ENCODE results near the gene CCDC177. TPM values are rescaled to one million over a fixed set of nuclear protein-coding genes. Genes with fewer than 3 reads are reported as not detected.

CCDC177 gene
- total RNA-seq, 3 donors from 2014 or later (not counting 1 experiment from before 2014, with no cell fraction given): not detected

DNA sequence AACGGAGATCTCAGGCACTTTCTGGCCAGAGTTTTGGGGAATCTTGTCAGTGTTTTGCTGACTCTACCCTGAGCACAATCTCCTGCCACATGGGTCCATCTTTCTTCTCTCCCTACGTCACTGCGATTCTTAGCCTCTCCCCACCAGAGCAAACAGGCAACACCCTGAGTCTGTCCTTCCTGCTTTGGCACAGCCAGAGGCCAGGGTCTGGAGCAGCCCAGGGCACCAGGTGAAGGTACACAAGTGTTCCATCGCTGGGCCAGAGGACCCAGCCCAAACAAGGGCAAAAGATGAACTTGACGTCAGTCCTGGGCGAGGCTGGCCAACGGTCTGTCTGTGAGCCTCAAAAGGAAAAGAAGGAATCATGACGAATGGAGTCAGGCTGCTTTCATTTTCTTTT is 12.7 kb upstream of the CCDC177 start:
- H3K36me3 ChIP-seq (ENCODE audit: control insufficient read depth, insufficient read depth, low read length): no peaks in the 10 kb centered on the region
- ATAC-seq: no peak
- no peaks in the 10 kb centered on the region for H3K27me3 ChIP-seq (ENCODE audit: control insufficient read depth, insufficient read depth, low read length)
- Mint-ChIP-seq H3K27ac (no peak overlapping the region), H3K4me1 (peaks cover 5 to 6% of the 10 kb centered on the region in 2 donors), H3K36me3 (no peaks in the 10 kb centered on the region), H3K9me3 (no peaks in the 10 kb centered on the region), H3K4me3 (no peak overlapping the region), H3K27me3 (ENCODE audit: low read depth in 2 of 2) (no peaks in the 10 kb centered on the region)
- intact Hi-C loops (cut with micrococcal nuclease): loop anchor here (10.0 kb wide), 1 partner anchor 437 kb away; no protein-coding TSS in a partner anchor
- WGBS (ENCODE audit: insufficient coverage): 72% methylated on average over 8 of the region's 8 CpGs
- H3K4me1 ChIP-seq (ENCODE audit: control insufficient read depth, insufficient read depth, low read length): no peaks in the 10 kb centered on the region
- no peak overlapping the region for H3K27ac ChIP-seq (ENCODE audit: low read length)
- DNase-seq: no peak
- no peak overlapping the region for H3K4me3 ChIP-seq (ENCODE audit: low read length)
- TF ChIP-seq, protein P1, sequence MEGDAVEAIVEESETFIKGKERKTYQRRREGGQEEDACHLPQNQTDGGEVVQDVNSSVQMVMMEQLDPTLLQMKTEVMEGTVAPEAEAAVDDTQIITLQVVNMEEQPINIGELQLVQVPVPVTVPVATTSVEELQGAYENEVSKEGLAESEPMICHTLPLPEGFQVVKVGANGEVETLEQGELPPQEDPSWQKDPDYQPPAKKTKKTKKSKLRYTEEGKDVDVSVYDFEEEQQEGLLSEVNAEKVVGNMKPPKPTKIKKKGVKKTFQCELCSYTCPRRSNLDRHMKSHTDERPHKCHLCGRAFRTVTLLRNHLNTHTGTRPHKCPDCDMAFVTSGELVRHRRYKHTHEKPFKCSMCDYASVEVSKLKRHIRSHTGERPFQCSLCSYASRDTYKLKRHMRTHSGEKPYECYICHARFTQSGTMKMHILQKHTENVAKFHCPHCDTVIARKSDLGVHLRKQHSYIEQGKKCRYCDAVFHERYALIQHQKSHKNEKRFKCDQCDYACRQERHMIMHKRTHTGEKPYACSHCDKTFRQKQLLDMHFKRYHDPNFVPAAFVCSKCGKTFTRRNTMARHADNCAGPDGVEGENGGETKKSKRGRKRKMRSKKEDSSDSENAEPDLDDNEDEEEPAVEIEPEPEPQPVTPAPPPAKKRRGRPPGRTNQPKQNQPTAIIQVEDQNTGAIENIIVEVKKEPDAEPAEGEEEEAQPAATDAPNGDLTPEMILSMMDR (IDR thresholded peaks at IDR 0.05): no peak
- no peaks in the 10 kb centered on the region for H3K9me3 ChIP-seq (ENCODE audit: control insufficient read depth, insufficient read depth, low read length)

DNA sequence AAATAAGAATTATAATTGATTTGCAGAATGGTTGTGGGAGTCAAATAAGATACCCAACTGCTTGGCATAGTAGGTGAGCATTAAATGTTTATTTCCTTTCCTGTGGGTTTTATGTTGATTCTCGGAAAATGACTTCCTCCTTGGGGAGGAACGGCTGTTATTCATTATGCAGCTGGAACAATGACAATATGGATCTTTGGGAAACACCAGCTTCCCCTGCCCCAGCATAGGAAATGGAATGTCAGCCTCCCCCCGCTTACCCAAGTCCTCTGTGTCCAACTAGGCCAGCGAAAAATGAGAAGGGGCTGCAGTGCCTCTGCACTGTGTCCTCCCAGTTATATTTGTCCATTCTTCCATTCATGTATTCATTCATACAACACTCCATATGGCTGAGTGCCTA is 11.7 kb upstream of the CCDC177 start:
- Mint-ChIP-seq H3K27ac (no peak overlapping the region), H3K4me3 (no peak overlapping the region), H3K4me1 (peaks cover 5 to 6% of the 10 kb centered on the region in 2 donors), H3K9me3 (no peaks in the 10 kb centered on the region), H3K27me3 (ENCODE audit: low read depth in 2 of 2) (no peaks in the 10 kb centered on the region), H3K36me3 (no peaks in the 10 kb centered on the region)
- H3K27me3 ChIP-seq (ENCODE audit: control insufficient read depth, insufficient read depth, low read length): no peaks in the 10 kb centered on the region
- H3K4me1 ChIP-seq (ENCODE audit: control insufficient read depth, insufficient read depth, low read length): no peaks in the 10 kb centered on the region
- WGBS (ENCODE audit: insufficient coverage): 70% methylated on average over 4 of the region's 4 CpGs
- intact Hi-C loops (cut with micrococcal nuclease): loop anchor here (10.0 kb wide), 1 partner anchor 438 kb away; no protein-coding TSS in a partner anchor
- peak in 1 of 3 donors; percentile 18 for ATAC-seq
- no peaks in the 10 kb centered on the region for H3K36me3 ChIP-seq (ENCODE audit: control insufficient read depth, insufficient read depth, low read length)
- no peaks in the 10 kb centered on the region for H3K9me3 ChIP-seq (ENCODE audit: control insufficient read depth, insufficient read depth, low read length)
- no peak for DNase-seq
- TF ChIP-seq, protein P1 (IDR thresholded peaks at IDR 0.05): no peak
- no peak overlapping the region for H3K27ac ChIP-seq (ENCODE audit: low read length)
- H3K4me3 ChIP-seq (ENCODE audit: low read length): no peak overlapping the region

DNA sequence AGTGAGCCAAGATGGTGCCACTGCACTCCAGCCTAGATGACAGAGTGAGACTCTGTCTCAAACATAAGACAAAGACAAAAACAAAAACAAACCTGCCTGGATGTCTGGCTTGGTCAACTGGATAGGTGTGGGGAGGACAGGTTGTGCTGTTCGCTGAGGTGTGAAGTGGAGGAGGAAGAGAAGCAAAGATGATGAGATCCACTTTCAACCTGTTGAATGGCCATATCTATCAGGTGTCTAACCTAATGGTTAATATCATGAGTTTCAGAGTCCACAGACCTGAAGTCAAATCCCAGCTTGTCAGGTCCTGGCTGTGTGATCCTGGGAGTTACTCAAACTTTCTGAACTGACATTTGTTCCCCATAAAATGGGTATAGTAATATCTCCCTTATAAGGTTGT is 9.7 kb upstream of the CCDC177 start:
- Mint-ChIP-seq H3K9me3 (no peaks in the 10 kb centered on the region), H3K27ac (peak overlapping the region in 1 of 2 donors; percentile 19)
- intact Hi-C loops (cut with micrococcal nuclease): loop anchor here (10.0 kb wide), 1 partner anchor 440 kb away; no protein-coding TSS in a partner anchor

More for the DNA sequence above, 9.7 kb upstream of the CCDC177 start:
- 55% methylated on average over 1 of the region's 1 CpG for WGBS (ENCODE audit: insufficient coverage)
- H3K27me3 Mint-ChIP-seq (ENCODE audit: low read depth in 2 of 2): peaks cover 0 to 2% of the 10 kb centered on the region in 2 donors
- Histone ChIP-seq H3K36me3 (ENCODE audit: control insufficient read depth, insufficient read depth, low read length) (no peaks in the 10 kb centered on the region), H3K27ac (ENCODE audit: low read length) (no peak overlapping the region), H3K9me3 (ENCODE audit: control insufficient read depth, insufficient read depth, low read length) (no peaks in the 10 kb centered on the region), H3K4me1 (ENCODE audit: control insufficient read depth, insufficient read depth, low read length) (no peaks in the 10 kb centered on the region), H3K4me3 (ENCODE audit: low read length) (no peak overlapping the region), H3K27me3 (ENCODE audit: control insufficient read depth, insufficient read depth, low read length) (no peaks in the 10 kb centered on the region)
- H3K4me1 Mint-ChIP-seq: peaks cover 5 to 6% of the 10 kb centered on the region in 2 donors
- no peak overlapping the region for H3K4me3 Mint-ChIP-seq
- TF ChIP-seq, protein P1 (IDR thresholded peaks at IDR 0.05): no peak
- no peak for ATAC-seq
- no peak for DNase-seq
- no peaks in the 10 kb centered on the region for H3K36me3 Mint-ChIP-seq
